NCI-H187 treated with DMSO at 0.1 percent for 48 hours (cell line): ENCODE results near the gene PAX3.

Experiments
- DNase-seq: peaks from one replicate; lab custom pipeline; 2025; lab: John Stamatoyannopoulos, UW

The PAX3 gene

DNA sequence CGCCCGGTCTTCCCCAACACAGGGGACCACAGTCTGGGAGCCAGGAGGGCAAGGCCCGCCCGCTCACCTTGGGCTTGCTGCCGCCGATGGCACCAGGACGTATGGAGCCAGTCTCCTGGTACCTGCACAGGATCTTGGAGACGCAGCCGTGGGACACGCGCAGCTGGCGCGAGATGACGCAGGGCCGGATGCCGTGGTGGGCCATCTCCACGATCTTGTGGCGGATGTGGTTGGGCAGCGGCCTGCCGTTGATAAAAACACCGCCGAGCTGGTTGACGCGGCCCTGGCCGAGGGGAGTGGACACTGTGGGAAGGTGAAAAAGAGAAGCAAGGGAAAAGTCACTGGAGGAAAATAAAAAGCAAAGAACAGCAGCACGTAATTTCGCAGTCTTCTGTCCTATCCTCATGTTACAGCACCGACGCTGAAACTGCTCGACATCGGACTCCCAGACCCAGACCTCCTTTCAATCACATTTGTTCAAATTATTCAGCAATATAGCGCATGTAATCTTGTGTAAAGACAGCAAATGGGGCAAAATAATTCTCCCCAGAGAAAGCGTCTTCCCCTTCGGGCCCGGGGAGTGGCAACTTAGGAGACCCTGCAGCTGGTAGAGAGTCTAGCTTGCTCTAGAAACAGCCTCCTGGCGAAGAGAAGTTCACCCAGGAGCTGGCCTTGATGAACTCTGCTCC is 1.7 kb downstream of the PAX3 start:
- no peak for DNase-seq

DNA sequence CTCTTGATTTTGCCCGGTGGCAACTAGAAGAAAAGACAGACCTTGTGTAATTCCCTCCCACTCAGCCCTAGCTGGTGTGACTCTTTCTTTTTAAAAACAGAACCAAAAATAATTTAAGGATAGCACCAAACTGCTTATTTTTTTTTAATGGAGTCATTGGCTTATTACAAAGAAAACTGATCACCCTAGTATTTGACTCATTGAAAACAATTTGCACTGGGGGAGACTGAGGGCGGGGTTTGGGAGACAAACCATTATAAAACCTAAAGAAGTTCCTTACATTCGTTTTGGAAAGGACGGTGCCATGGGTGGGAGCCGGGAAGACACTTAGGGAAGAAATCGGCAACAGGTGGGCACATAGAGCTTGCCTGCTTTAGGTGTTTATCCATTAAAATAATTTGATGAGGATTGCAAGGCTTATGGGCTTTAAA is 2.5 kb downstream of the PAX3 start:
- no peak for DNase-seq

DNA sequence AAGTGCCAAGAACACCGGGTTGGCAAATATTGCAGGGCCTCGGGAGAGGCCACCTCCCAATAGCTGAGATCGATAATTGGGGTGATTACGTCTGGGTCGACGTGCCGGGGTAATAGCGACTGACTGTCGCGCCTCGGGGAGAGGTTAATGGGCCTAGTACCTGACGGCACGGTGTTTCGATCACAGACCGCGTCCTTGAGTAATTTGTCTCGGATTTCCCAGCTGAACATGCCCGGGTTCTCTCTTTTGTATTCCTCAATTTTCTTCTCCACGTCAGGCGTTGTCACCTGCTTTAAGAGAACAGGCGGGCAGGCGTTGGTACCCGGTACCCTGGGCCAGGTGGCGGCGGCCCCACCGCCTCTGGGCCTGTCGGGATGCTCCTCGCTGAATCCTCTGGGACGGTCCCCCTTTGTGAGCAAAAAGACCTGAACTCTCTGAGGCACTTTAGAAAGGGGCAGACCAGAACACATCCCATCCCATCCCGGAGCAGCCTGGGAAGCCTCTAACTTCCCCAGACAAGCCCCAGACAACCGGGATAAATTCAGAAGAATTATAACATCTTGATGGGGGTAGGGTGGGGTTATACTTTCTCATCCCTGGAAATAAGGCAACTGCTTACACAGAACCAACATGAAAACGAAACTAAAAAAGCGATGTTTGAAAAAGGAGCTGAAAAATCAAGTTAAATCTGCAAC is 3.3 kb downstream of the PAX3 start:
- no peak for DNase-seq

DNA sequence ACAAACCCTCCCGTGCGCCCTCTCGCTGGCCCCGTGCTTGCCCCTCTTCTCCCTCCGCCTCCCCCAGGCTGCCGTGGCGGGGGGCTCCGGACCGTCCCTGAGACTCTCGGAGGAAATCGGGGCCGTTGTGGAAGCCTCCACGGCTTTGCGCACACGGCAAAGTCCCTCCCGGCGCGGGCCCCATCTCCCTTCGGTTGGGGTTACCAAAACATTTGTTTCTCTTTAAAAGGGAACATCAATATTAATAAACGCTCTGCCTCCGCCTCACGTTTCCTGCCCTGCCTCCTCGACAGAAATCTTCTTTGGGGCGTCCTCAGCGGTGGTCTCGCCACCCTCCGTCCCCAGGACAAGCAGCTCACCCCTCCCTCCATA is 3.8 kb downstream of the PAX3 start:
- no peak for DNase-seq

DNA sequence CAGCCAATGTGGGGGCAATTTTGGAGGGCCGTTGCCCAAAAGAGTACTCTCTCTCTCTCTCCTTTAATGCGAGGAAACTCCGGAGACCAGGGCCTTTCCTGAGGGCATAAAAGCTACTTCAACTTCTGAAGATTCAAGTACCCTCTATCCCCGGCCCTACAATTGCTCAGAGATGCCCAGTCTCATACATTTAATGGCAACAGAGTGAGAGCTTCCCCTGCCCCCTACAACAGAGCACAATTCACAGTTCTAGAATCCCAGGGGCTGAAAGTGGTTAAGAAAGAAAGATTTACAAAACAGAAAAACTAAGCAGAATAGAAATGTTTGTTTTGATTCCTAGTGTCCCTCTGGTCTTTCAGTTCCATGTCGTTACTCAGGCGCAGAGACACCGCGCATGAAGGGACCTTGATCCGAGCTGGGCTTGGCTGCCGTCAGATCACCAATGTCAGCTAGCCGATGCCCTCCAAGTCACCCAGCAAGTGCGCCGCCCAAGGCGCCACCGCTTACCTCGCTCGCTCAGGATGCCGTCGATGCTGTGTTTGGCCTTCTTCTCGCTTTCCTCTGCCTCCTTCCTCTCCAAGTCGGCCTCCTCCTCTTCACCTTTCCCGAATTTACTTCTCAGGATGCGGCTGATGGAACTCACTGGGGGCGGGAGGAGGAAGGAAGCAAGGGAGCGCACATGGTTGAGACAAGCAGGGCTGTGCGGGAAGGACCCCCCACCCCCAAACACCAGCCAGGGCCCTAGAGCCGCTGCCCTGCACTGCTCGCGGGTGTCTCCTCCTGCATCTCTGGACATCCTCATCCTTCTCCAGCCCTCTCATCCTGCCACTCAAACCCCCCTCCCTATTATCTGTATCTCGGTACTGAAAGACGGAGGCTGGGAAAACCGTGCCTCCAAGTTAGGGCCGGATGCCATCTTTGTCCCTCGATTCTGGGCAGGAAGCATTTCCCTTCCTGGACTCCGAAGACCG is 4.9 kb downstream of the PAX3 start:
- DNase-seq: no peak

DNA sequence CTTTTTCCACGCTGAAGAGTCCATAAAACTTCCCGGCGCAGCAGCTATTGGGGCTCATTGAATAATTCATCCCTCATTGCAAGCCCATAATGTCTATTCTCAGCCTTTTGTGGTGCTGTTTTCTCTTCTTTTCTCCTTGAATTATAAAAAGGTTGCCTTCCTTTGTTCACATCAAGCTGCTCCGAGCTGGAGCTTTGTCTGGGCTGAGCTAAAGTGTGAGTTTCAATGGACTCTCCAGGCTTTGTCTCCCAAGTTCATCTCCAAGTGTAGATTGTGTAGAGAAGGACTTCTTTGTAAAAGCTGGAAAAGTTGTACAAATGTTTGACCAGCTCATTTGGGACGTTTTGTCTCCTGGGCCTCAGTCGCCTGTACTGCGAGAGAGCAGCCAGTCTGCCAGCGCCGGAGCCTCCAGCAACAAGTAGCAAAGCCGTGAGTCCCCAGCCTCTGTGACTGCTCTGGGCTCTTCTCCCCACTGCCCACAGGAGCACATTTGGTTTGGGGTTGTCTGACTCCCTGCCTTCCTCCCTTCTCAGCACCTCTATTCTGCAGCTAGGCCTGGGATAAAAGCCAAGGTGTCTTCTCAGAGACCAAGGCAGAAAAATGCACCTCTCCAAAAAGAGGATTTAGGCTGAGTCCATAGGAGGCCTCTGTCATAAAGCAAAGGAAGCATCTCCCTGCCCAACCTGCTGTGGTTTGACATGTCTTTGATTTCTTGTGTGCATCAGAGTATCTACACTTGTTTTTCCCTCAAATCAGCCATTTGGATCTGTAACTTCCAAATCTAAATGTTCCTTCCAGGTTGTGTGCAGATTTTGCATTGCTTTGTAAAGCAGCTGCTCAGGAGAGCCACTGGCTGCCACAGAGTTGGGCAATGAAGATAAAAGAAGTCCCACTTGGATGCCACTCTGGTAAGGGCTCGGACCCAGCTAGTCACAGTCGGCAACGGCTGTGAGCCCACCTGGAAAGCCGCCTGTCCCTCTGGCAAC is 6.4 kb downstream of the PAX3 start:
- no peak for DNase-seq

DNA sequence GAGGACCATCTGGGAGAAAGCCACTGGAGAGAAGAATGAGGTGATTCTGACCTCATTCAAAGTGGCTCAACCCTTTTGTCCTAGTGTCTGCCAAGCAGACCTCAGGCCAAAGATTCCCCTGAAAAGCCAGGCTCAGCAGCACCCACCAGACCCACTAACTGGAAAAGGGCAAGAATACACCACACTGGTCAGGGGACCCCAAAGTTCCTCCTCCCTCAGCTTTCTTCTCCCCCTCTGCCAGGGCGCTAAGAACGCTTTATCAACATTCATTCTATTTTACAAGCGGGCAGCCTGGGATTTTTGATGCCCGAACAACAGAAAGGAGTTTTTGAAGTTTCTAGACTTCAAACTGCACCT is 7.3 kb downstream of the PAX3 start:
- no peak for DNase-seq

DNA sequence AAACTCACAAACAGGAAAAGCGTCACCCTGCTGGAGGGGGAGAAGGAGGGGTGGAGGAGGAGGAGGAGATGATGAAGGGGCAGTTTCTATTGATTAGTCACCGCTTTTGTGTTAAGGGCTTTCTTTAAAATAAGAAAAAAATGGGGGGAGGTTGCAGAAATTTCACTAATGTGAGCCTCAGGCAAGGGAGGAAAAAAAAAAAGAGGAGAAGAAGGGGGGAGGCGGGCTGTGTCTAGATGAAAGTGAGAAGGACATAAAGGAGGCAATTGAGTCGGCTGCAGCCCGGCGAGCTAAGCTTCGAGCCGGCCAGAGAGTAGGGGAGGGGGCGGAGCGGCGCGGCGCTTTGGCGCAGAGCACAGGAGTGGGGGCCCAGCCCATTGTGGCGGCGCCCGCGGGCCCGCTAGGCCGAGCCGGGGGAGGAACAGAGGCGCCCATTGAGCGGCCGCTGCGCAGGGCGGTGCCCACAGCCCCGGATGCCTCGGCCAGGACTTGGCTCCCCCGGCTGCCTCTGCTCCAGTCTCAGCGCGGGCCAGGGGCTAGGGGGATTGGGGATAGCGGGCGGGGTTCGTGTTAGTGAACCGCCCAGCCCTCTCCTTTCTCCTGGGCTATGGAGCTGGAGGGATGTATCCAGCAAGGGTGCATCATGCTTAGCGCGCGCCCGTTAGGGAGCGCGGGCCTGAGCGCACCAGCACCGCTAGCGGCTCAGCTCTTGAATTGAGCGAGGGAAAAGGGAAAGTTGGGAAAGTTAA is 7.9 kb downstream of the PAX3 start:
- DNase-seq: no peak

DNA sequence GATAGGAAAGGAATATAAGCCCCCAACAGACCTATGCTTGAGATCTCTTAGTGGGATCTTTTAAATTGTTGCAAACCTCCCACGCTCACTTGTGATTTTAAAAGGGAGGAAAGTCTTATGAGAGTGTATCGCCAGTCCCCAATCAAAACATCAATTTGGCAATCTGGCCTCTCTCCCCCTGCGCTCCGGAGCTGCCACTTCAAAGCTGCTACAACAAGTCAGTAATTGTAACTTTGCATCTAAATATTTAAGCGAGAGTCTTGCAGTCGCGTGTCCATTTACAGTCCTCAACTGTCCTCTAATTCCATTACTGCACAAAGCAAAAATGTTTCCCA is 8.4 kb downstream of the PAX3 start:
- DNase-seq: no peak

DNA sequence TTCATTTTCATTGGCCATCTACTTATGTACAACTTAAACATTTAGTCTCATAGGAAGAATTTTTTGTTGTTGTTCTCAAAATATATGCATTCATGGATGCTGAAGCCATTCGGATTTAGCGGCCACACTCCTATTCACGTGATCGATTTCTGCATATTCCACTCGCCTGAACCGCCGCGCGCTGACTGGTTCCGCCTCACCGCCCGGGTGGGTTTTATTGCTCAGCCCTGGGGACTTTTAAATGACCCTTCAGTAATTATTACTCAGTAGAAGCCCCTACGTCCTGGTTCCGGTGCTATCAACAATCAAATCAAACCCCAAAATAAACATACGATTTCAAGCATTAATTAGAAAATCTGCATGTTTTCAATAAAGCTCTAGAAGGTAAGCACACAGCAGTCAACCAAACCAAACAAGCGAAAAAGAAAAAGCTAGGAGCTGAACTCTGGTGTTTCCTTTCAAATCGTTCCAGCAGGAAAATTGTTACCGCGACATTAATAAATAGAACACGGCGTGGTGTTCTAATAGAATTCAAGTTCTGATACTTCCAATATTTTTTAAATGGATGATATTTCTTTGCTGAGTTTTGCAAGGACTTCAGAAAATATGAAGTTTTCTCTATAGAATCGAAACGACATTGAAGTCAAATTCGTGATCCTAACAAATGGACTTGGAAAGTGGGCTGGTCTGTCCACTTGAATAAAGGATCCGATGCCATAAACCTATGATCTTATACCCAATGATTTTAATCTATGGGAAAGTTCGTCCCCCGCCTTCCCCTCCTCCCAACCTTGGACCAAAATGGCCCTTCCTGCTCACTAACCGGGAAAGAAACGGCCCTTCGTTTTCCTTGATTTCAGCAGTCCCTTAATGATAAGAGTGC is 9.3 kb downstream of the PAX3 start:
- DNase-seq: no peak

DNA sequence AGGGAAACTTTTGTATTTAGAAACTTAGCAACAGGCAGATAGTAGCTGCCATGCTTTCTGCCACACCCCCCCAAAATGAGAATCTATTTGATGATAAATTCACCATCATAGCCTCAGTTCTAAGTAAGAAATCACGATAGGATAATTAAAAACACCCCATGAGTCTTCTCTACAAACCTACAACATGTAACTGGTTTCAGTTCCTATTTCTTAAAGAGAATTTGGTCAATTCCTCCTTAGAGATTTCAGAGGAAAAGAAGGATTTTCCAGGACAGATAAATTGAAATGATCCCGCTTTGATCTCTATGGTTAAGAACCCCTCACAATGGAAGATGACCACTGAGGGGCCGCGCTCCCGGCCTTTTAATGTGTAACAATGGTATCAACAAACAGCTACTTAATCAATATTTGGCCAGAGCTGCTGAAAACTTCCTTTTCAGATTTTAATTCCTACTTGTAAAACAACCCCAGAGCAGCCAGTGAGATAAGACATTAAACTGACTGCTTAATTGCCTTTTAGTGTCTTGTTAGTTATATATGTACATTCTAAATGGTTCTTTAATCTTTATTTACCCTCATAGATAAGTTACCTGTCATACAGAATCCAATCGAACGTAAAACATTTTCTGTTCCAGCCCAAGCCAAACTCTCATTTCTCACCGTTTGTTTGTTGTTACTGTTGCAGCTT is 10.1 kb downstream of the PAX3 start:
- no peak for DNase-seq

DNA sequence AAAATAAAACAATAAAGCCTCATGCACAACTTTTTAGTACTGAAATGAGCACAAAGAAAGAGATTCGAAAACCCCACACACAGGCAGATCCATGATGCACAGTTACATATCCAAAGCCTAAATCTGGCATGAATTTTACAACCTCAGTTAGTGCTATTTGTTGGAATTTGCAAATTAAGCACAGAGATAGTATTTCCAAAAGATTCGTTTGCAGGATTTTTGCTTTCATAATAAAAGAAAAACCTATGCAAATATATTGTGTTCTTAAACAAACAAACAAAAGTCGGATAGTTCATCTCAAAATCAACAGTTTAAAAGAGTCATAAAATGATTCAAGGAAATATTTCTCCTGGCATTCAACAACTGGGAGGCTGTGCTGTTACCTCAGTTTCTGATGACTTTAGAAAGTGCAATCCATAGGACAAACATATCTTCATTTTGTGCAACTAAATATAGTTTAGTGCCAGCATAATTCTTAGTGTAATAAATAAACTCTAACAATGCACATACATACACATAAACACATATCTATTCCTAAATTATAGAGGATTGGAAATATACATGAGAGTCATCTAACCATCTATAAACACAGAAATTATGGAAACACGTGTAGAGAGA is 10.8 kb downstream of the PAX3 start:
- no peak for DNase-seq

DNA sequence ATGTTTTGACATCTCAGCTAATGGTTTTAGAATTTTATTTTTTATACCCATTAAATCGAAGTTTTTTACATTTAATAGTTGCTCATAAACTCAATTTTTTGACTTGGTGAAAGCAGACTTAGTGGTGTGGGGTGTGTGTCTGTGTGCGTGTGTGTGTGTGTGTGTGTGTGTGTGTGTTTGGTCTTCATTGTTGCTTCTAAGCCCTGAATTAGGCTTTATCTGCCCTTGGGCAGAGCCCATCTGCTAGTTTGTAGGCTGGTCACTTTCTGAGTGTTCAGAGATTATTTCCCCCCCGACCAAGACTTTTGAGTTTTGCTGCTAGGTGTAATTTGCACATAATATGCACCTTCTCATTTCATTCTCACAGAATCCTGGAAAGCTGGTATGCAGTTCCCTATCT is 14.3 kb downstream of the PAX3 start:
- DNase-seq: no peak

DNA sequence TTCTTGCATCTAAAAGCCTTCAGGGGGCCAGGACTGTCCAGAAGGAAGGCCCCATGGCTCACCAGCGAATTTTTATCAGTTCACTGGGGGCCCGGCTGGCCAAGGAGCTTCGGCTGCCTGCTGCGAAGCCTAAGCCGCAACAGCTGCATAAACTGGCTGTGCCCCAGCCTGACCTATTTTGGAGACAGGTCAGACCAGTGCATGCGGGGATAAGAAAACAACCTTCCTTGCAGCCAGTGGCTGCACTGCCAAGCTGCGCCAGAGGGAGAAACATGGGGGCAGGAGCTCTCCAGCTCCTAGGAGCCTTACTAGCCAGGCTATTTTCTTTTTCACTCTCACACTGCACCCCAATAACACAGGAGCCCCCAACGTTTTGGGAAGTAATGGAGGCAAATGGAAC is 15.2 kb downstream of the PAX3 start:
- DNase-seq: no peak

DNA sequence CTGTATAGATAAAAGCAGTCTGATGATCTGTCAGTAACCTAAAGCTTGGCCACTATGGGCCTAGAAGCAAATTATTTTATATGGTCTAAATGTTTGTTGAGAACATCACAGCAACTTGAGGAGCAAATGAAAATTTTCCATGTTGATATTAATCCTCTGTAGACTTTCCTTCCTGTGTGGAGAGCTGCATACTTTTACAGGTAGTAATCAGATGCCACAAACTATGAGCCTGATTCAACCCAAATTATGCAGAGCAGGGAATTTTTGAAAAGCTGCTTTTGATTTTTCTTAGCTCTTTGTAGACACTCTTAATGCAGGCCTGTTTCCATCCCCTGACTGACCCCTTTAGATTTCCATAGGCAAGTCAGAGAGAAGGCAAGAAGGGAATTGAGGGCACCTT is 17.3 kb downstream of the PAX3 start:
- DNase-seq: no peak

DNA sequence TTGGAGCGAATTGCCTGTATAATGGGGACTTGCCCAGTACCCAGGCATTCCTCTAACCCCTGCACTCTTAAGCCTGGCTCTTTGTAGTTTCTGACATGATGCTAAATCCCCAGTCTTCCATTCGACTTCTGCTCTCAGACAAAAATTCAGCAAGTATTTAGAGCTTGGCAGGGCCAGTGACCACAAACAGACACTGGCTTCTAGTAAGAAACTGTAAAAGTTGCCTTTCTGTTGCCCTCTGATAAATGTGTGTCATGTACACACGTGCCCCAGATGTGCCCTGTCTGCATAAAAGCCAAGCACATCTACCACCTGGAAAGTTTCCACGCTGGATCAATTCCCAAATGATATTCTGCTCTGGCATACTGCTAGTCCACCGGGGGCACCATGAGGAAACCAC is 18.0 kb downstream of the PAX3 start:
- no peak for DNase-seq

DNA sequence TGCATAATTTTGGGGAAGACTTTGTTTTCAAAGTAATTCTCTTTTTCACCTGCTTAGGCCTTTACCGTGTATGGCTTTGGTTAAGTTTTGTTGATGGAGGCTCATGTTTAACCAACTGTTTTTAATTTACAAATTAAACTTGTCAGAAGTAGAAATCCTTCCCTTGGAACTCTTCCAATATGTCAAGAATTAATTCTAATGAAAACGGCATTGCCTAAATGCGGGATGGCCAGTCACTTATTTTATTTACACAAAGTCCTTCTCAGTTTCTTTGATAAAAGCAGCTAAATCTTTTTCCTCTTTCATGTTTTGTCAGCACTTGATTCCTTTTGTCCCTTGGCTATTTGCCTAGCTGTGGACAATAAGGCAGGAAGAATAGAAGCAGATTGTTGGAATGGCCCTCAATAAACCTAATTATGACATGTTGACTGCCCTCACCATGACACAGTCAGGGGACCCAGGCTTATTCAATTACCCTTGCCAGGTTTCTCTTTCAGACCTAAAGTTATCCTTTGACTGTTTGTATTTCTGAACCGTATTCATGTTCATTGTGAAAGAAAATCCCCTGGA is 26.3 kb downstream of the PAX3 start:
- DNase-seq: no peak

DNA sequence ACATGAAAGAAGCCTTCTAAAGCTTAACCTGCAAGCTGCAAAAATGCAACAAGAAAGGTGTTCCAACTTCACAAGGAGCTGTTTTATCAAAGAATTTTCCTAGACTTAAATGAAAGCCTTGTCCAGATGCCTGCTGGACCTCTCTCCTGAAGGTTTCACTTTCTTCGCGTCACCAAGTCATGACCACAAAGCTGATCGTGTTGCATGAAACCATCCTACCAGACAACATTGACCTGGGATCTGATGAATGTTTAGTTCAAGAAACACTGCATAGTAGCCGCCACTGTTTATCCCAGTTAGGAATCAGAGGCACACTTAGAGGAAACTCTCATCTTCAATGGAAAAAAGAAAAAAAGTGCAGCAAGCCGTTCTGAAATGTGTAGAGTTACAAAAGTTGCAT is 26.9 kb downstream of the PAX3 start:
- no peak for DNase-seq

DNA sequence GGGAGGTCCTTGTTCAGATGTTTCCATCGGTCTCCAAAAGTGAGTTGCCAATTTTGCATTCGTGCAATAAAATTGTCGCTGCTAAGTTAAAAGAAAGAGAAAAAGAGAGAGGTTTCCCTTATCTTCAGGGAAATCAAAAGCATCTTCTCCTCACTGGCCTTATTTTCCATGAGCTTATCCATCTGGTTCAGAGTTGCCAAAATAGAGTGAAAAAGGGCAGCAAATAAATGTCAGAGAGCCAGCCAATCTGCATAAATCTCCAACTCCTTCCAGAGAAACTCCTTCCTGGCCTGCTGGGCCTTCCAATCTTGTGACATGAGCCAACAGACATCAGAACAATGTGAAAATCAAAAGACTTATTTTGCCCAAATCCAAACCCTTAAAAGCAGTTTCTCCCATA is 28.4 kb downstream of the PAX3 start:
- no peak for DNase-seq
